ENCODE data around the gene SLC29A1.

GRCh38 chr6:44255871-44256774, 32.7 kb downstream of the SLC29A1 start:
- TF ChIP-seq, protein P1, sequence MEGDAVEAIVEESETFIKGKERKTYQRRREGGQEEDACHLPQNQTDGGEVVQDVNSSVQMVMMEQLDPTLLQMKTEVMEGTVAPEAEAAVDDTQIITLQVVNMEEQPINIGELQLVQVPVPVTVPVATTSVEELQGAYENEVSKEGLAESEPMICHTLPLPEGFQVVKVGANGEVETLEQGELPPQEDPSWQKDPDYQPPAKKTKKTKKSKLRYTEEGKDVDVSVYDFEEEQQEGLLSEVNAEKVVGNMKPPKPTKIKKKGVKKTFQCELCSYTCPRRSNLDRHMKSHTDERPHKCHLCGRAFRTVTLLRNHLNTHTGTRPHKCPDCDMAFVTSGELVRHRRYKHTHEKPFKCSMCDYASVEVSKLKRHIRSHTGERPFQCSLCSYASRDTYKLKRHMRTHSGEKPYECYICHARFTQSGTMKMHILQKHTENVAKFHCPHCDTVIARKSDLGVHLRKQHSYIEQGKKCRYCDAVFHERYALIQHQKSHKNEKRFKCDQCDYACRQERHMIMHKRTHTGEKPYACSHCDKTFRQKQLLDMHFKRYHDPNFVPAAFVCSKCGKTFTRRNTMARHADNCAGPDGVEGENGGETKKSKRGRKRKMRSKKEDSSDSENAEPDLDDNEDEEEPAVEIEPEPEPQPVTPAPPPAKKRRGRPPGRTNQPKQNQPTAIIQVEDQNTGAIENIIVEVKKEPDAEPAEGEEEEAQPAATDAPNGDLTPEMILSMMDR (IDR thresholded peaks at IDR 0.05; ENCODE audit: insufficient read depth, low read length, poor library complexity, severe bottlenecking): no peak
- TF ChIP-seq EZH2phosphoT487 (conservative IDR thresholded peaks at IDR 0.05; ENCODE audit: low read length): no peak
